K562 (cell line): ENCODE measurements around the gene CPNE2.

Experiments used
- TARDBP ChIP-seq: fragments of 450-650 bp; IDR thresholded peaks from 2 replicates; pipeline ENCODE4 v1.6.1; 2016
- WHSC1 ChIP-seq: IDR thresholded peaks from one replicate; pipeline ENCODE4 v1.6.1; 2012; ENCODE audit warnings: low read length, control low read depth, inconsistent platforms
- ZNF551 ChIP-seq: fragments of 250-450 bp; sonication (Bioruptor Pico); IDR thresholded peaks from 2 replicates; pipeline ENCODE4 v1.5.0; 2021; ENCODE audit warnings: mild to moderate bottlenecking, moderate library complexity

- TF ChIP-seq TARDBP (no peak), WHSC1 (no peak), ZNF551 (CRISPR knock-in tag) (no peak)
Measured at GRCh38 chr16:57147381-57148221, 55.2 kb downstream of the CPNE2 start.
